Muscle layer of duodenum (tissue), 2 donors: Measurements from ENCODE around the gene ZNF182.
"Not testable (repeated sequence)": the region's sequence is repeated elsewhere in the genome, so short reads cannot be mapped to it uniquely, and the experiment has no call there.

Experiments
- H3K27ac ChIP-seq: one replicate; pipeline ENCODE4 v1.7.0; 2013; ENCODE audit warnings: mild to moderate bottlenecking, low read length
- H3K27me3 ChIP-seq: one replicate; pipeline ENCODE4 v1.7.0; 2013; ENCODE audit warnings: low read depth, mild to moderate bottlenecking, control low read depth, low read length
- H3K36me3 ChIP-seq, 2 donors: one replicate each; pipeline ENCODE4 v1.7.0; 2013; ENCODE audit warnings: low read length in 2 of 2, control low read depth in 1 of 2, mild to moderate bottlenecking in 1 of 2; ENCODE audit not compliant: insufficient read depth in 2 of 2, control insufficient read depth in 1 of 2
- H3K4me1 ChIP-seq, 2 donors: one replicate each; pipeline ENCODE4 v1.7.0; 2013; ENCODE audit warnings: low read length in 2 of 2, mild to moderate bottlenecking in 2 of 2, control low read depth in 1 of 2, moderate library complexity in 1 of 2; ENCODE audit not compliant: insufficient read depth in 2 of 2, control insufficient read depth in 1 of 2
- H3K4me3 ChIP-seq, 2 donors: one replicate each; pipeline ENCODE4 v1.7.0; 2013; ENCODE audit warnings: low read length in 2 of 2, low read depth in 1 of 2, mild to moderate bottlenecking in 1 of 2
- H3K9me3 ChIP-seq, 2 donors: one replicate each; pipeline ENCODE4 v1.7.0; 2013; ENCODE audit warnings: low read length in 2 of 2, control low read depth in 1 of 2, mild to moderate bottlenecking in 1 of 2; ENCODE audit not compliant: control insufficient read depth in 1 of 2
- donor health status: healthy.

Gene ZNF182

GRCh38 chrX:47955295-47955694 lies 48.5 kb downstream of the ZNF182 start:
- not testable (repeated sequence) for H3K4me1 ChIP-seq, H3K9me3 ChIP-seq, H3K4me3 ChIP-seq, H3K27ac ChIP-seq, H3K36me3 ChIP-seq, H3K27me3 ChIP-seq

- Histone ChIP-seq H3K27ac (no peak overlapping the region), H3K9me3 (no peaks in the 10 kb centered on the region), H3K36me3 (no peaks in the 10 kb centered on the region)
These were observed 62.4 kb downstream of the ZNF182 start for GRCh38 chrX:47941423-47941822.

GRCh38 chrX:47940448-47940847 lies 63.3 kb downstream of the ZNF182 start:
- Histone ChIP-seq H3K27me3 (no peaks in the 10 kb centered on the region), H3K27ac (no peak overlapping the region), H3K9me3 (no peaks in the 10 kb centered on the region), H3K4me3 (no peak overlapping the region), H3K4me1 (no peaks in the 10 kb centered on the region), H3K36me3 (no peaks in the 10 kb centered on the region)

More at GRCh38 chrX:47941423-47941822, 62.4 kb downstream of the ZNF182 start:
- no peak overlapping the region for H3K4me3 ChIP-seq
- H3K4me1 ChIP-seq = no peaks in the 10 kb centered on the region
- no peaks in the 10 kb centered on the region for H3K27me3 ChIP-seq

- H3K4me3 ChIP-seq = no peak overlapping the region
- H3K27me3 ChIP-seq = no peaks in the 10 kb centered on the region
- H3K27ac ChIP-seq = no peak overlapping the region
- no peaks in the 10 kb centered on the region for H3K4me1 ChIP-seq
- no peaks in the 10 kb centered on the region for H3K36me3 ChIP-seq
- no peaks in the 10 kb centered on the region for H3K9me3 ChIP-seq
These were observed 66.9 kb downstream of the ZNF182 start for GRCh38 chrX:47936940-47937317.

- no peaks in the 10 kb centered on the region for H3K9me3 ChIP-seq
- no peaks in the 10 kb centered on the region for H3K4me1 ChIP-seq
- no peak overlapping the region for H3K4me3 ChIP-seq
- H3K27ac ChIP-seq = no peak overlapping the region
- H3K36me3 ChIP-seq = no peaks in the 10 kb centered on the region
- H3K27me3 ChIP-seq = no peaks in the 10 kb centered on the region
These were observed 67.4 kb downstream of the ZNF182 start for GRCh38 chrX:47936224-47936939.

- Histone ChIP-seq H3K4me3 (no peak overlapping the region), H3K9me3 (no peaks in the 10 kb centered on the region), H3K27me3 (no peaks in the 10 kb centered on the region), H3K4me1 (no peaks in the 10 kb centered on the region), H3K36me3 (no peaks in the 10 kb centered on the region), H3K27ac (no peak overlapping the region)
These were observed 69.8 kb downstream of the ZNF182 start for GRCh38 chrX:47933946-47934345.

- H3K4me3 ChIP-seq, H3K27ac ChIP-seq, H3K4me1 ChIP-seq: not testable (repeated sequence)
These were observed 71.8 kb downstream of the ZNF182 start for GRCh38 chrX:47931970-47932369.

GRCh38 chrX:47927212-47927611 lies 76.6 kb downstream of the ZNF182 start:
- no peak overlapping the region for H3K27ac ChIP-seq
- H3K9me3 ChIP-seq = no peaks in the 10 kb centered on the region
- no peaks in the 10 kb centered on the region for H3K4me1 ChIP-seq
- H3K4me3 ChIP-seq = no peak overlapping the region
- no peaks in the 10 kb centered on the region for H3K27me3 ChIP-seq
- no peaks in the 10 kb centered on the region for H3K36me3 ChIP-seq

More at GRCh38 chrX:47931970-47932369, 71.8 kb downstream of the ZNF182 start:
- H3K27me3 ChIP-seq, H3K36me3 ChIP-seq, H3K9me3 ChIP-seq: not testable (repeated sequence)
